ENCODE measurements around the gene FAM163A.

Gene FAM163A

DNA sequence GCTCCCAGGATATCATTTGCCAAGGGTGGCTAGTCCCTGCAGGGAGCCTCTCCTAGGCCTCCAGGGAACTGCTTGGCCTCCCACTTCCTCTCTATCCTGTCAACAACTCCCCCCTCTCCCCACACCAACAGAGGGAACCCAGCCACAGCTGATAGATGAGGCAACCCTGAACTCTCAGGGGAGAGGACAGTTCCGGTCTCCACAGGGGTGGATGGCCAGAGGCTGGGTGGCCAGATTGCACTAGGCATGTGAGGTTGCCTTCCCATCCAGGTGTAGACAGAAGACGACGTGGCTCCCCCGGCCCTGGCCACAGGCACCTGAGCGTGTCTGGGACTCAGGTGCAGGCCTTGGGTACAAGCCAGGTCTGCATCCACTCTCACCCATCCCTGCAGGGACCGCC, 81.2 kb downstream of the FAM163A start:
- ChIA-PET CTCF (interaction anchor here (1.6 to 21.5 kb wide), 3 partner anchors 14 to 118 kb away, joined by 4 to 647 read pairs (median 269); no protein-coding TSS in a partner anchor), POLR2A (no interaction called here)
- TF ChIP-seq, protein P1, sequence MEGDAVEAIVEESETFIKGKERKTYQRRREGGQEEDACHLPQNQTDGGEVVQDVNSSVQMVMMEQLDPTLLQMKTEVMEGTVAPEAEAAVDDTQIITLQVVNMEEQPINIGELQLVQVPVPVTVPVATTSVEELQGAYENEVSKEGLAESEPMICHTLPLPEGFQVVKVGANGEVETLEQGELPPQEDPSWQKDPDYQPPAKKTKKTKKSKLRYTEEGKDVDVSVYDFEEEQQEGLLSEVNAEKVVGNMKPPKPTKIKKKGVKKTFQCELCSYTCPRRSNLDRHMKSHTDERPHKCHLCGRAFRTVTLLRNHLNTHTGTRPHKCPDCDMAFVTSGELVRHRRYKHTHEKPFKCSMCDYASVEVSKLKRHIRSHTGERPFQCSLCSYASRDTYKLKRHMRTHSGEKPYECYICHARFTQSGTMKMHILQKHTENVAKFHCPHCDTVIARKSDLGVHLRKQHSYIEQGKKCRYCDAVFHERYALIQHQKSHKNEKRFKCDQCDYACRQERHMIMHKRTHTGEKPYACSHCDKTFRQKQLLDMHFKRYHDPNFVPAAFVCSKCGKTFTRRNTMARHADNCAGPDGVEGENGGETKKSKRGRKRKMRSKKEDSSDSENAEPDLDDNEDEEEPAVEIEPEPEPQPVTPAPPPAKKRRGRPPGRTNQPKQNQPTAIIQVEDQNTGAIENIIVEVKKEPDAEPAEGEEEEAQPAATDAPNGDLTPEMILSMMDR (IDR thresholded peaks at IDR 0.05; ENCODE audit: control extremely low read depth, extremely low read depth, low read depth, missing control alignments): no peak
- DNase-seq (ENCODE audit: extremely low spot score): no peak

DNA sequence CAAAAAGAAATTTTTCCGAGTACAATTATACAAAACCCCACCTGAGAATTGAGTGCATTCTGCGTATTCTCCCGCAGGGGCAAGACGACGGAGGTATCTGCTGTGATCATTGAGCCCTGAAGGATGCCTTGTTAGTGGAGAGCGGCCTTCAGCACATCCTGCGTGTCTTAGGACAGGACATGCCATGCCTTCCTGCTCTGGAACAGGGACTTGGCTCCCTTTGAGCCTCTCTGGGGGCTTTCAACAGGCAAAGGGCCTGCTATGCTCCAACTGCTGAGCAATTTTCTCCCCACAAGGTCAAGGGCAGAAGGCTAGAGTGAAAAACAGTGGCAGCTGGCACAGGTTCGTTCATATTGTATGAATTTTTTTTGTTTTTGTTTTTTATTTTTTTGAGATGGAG, 82.1 kb downstream of the FAM163A start:
- no peak for DNase-seq (ENCODE audit: extremely low spot score)
- TF ChIP-seq, protein P1 (IDR thresholded peaks at IDR 0.05; ENCODE audit: control extremely low read depth, extremely low read depth, low read depth, missing control alignments): no peak
- ChIA-PET POLR2A (no interaction called here), CTCF (interaction anchor here (21.5 kb wide), 1 partner anchor 15 kb away, joined by 269 read pairs; no protein-coding TSS in a partner anchor)

DNA sequence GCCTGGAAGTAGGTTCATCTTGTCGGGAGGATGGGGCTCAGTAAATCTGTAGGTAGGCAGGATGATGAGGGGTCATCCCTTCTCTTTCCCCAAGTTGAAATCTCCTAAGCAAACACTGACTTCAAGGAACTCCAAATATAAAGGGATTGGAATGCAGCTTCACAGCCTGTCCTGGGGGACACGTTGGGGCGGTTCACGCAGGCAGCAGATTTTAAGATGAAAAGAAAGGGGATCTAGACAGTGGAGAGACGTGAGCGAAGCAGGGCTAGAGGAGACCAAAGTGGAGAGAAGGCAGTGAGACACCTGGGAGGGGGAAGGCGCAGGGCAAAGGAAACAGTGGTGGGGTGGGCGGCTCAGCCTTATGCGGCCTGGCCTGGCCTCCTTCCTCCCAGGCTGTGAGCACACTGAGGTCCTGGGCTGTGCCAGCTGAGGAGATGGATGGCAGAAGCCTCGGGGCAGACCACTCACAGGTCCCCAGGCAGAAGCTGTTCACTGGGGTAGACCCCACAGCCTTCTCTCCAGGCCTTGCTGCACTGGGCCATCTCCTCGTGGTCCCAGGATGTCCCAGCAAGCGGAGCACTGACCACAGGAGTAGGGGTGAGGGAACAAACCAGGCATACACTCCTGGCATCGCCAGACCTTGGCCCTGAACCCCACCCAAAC, 82.8 kb downstream of the FAM163A start:
- POLR2A ChIA-PET: no interaction called here
- CTCF ChIA-PET: interaction anchor here (21.5 kb wide), 1 partner anchor 15 kb away, joined by 269 read pairs; no protein-coding TSS in a partner anchor
- TF ChIP-seq, protein P1 (IDR thresholded peaks at IDR 0.05; ENCODE audit: control extremely low read depth, extremely low read depth, low read depth, missing control alignments): no peak
- no peak for DNase-seq (ENCODE audit: extremely low spot score)

DNA sequence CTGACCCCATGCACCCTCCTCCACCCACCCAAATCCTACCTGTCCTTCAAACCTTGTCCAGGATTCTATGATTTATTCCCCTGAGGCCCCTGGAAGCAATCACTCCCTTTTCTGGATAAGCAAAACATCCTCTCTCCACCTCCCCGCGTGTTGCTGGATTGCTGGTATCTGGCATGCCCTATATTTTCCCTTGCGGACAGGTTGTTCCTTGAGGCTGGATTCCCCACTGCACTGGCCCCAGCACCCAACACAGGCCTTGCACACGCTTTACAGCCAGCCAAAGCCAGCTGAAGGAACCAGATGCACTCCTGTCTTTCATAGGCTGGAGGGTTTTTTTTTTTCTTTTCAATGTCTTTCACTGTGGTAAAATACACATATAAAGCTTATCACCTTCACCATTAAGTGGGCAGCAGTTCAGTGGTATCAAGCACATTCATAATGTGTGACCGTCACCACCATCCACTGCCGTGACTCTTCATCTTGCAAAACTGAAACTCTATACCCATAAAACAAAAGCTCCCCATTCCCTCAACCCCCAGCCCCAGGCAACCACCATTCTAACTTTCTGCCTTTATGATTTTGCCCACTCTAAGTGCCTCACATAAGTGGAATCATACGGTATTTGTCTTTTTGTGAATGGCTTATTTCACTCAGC, 83.7 kb downstream of the FAM163A start:
- POLR2A ChIA-PET: no interaction called here

DNA sequence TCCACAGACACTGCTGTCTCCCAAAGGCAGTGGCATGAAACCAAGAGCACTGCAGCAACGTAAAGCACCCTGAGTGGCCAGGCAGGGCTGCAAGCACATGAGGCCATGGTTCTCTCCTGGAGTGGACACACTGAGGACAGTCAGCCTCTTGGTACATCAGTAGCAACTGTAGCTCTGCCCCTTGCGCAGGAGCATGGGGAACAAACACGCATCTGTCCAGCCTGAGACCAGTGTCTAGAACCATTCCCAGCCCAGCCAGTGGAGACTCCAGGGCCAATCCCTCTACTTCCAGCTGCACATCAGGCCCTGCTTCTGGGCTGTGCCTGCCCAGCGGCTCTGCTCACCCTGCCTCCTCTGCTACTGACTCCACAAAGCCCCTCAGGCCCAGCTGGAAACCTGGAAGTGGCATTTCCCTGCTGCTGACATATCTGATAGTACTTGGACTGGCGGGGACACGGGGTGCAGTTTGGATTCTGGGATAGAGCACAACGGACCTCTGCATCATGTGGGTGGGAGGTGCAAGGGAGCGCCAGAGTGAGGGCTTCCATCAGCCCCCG, 85.5 kb downstream of the FAM163A start:
- no peak for DNase-seq (ENCODE audit: extremely low spot score)
- CTCF ChIA-PET: interaction anchor here (0.9 to 21.5 kb wide), 5 partner anchors 9 to 350 kb away, joined by 3 to 269 read pairs (median 4); no protein-coding TSS in a partner anchor
- TF ChIP-seq, protein P1 (IDR thresholded peaks at IDR 0.05; ENCODE audit: control extremely low read depth, extremely low read depth, low read depth, missing control alignments): no peak
- POLR2A ChIA-PET: no interaction called here

More for the DNA sequence above, 83.7 kb downstream of the FAM163A start:
- TF ChIP-seq, protein P1 (IDR thresholded peaks at IDR 0.05; ENCODE audit: control extremely low read depth, extremely low read depth, low read depth, missing control alignments): no peak
- no peak for DNase-seq (ENCODE audit: extremely low spot score)
- CTCF ChIA-PET: interaction anchor here (1.6 to 21.5 kb wide), 2 partner anchors 9 to 16 kb away, joined by 4 to 269 read pairs; no protein-coding TSS in a partner anchor

DNA sequence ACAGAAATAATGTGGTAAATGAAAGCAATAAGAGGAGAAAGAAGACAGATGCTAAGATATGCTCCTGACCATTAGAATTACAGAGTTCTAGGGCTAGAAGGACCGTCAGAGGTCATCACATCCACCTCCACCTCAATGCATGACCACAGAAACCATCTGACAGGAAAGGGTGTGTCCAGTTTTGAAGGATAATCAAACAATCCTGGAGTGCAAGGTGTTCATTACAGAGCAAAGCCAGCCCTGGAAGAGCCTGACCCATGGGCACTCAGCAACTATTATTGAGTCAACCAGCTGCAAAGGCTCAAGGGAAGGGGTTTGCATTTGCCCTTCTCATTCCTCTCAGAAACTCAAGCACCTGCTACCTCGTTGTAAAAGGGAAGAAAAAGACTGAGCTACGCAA, 88.1 kb downstream of the FAM163A start:
- DNase-seq (ENCODE audit: extremely low spot score): no peak
- TF ChIP-seq, protein P1 (IDR thresholded peaks at IDR 0.05; ENCODE audit: control extremely low read depth, extremely low read depth, low read depth, missing control alignments): no peak
- ChIA-PET POLR2A (no interaction called here), CTCF (interaction anchor here (1.3 to 21.5 kb wide), 2 partner anchors 21 to 348 kb away, joined by 3 to 269 read pairs; no protein-coding TSS in a partner anchor)
